Stimulated activated memory B cell treated with anti-CD40 and anti-IgM and Interleukin-4, amounts not matched to agents 10 μg/mL and 1 μg/mL and 100 μg/mL, for 72 hours (primary cell): ENCODE data around the gene PEAK3.

Source experiments
- ATAC-seq: fragments of 150-1000 bp; cut with Tn5 transposase; 2 replicates; pipeline ENCODE4 v1.10.0; 2021
- H3K27ac Mint-ChIP-seq: one replicate; pipeline ENCODE4 v1.8.0; 2022; ENCODE audit warnings: mild to moderate bottlenecking, mixed read lengths
- H3K27me3 Mint-ChIP-seq: one replicate; pipeline ENCODE4 v1.8.0; 2022; ENCODE audit warnings: mixed read lengths
- H3K36me3 Mint-ChIP-seq: one replicate; pipeline ENCODE4 v1.8.0; 2022; ENCODE audit warnings: mixed read lengths
- H3K4me1 Mint-ChIP-seq: one replicate; pipeline ENCODE4 v1.8.0; 2022; ENCODE audit warnings: mixed read lengths
- H3K4me3 Mint-ChIP-seq: one replicate; pipeline ENCODE4 v1.8.0; 2022; ENCODE audit warnings: mild to moderate bottlenecking, moderate library complexity, mixed read lengths
- H3K9me3 Mint-ChIP-seq: one replicate; pipeline ENCODE4 v1.8.0; 2022; ENCODE audit warnings: mixed read lengths

The PEAK3 gene

DNA sequence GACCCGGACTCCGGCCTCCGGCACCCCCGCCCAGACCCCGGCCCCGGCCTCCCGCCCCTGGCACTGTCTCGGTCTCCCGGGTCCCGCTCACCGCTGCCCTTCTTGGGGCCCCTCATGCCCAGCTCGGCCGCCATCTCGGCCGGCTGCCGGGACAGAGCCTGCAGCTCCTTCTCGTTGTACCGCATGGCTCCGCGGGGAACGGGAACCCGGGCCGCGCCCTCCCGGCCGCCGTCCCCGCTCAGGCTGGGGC is 46.0 kb downstream of the PEAK3 start:
- peaks cover 73% of the 10 kb centered on the region for H3K4me1 Mint-ChIP-seq
- H3K27me3 Mint-ChIP-seq: no peaks in the 10 kb centered on the region
- H3K27ac Mint-ChIP-seq: peak overlapping the region; percentile 91
- H3K36me3 Mint-ChIP-seq: peaks cover 46% of the 10 kb centered on the region
- ATAC-seq: no peak
- H3K4me3 Mint-ChIP-seq: peak overlapping the region; percentile 86
- no peaks in the 10 kb centered on the region for H3K9me3 Mint-ChIP-seq

DNA sequence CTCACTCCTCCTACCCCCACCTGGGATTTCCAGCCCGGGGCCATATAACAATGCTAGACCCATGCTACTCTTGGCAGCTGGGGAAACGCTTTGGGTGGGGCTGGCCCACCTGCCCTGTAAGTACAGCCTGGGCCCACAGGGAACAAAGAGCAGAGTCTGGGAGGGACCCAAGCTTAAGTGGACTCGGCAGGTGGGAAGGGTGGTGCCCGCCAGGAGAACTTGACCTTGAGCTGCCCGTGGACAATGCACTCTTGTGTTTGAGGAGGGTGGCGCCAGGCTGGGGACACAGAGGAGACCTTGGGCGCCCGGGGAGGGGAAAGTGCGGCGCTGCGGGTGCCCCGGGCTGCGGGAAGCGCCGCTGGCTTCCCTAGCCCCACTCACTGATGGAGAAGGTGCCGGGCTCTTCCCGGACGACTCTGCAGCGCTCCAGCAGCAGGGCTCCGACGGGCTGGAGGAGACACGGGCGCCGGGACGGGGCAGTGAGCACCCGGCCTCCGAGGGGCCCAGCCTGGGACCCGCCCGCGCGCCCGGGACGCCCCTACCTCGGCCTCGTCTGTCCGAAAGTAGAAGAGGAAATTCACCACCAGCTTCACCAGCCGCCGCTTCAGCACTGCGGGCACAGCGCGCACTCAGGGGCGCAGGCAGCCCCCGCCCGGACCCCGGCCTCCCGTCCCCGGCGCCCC is 46.5 kb downstream of the PEAK3 start:
- Mint-ChIP-seq H3K4me1 (peaks cover 68% of the 10 kb centered on the region), H3K27ac (peak overlapping the region; percentile 91), H3K4me3 (peak overlapping the region; percentile 86), H3K27me3 (no peaks in the 10 kb centered on the region), H3K36me3 (peaks cover 42% of the 10 kb centered on the region), H3K9me3 (no peaks in the 10 kb centered on the region)
- peak; percentile 58 for ATAC-seq

DNA sequence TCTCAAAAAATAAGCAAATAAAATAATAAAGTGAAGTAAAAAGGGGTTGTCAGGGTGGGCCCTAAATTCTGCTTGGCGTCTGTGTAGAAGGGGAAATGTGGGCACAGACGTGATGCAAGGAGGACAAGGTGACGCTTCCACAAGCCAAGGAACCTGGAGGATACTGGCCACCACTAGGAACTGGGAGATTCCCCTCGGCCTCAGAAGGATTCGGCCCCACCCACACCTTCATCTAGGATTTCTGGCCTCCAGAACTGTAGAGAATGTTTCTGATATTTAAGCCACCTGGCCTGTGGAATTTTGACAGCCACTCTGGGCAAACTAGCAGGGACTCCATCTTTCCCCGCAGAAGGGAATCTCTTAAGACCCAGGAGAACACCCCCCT is 47.0 kb downstream of the PEAK3 start:
- H3K27ac Mint-ChIP-seq: peak overlapping the region; percentile 91
- H3K9me3 Mint-ChIP-seq: no peaks in the 10 kb centered on the region
- H3K36me3 Mint-ChIP-seq: peaks cover 41% of the 10 kb centered on the region
- no peak for ATAC-seq
- H3K27me3 Mint-ChIP-seq: no peaks in the 10 kb centered on the region
- peaks cover 63% of the 10 kb centered on the region for H3K4me1 Mint-ChIP-seq
- peak overlapping the region; percentile 86 for H3K4me3 Mint-ChIP-seq

DNA sequence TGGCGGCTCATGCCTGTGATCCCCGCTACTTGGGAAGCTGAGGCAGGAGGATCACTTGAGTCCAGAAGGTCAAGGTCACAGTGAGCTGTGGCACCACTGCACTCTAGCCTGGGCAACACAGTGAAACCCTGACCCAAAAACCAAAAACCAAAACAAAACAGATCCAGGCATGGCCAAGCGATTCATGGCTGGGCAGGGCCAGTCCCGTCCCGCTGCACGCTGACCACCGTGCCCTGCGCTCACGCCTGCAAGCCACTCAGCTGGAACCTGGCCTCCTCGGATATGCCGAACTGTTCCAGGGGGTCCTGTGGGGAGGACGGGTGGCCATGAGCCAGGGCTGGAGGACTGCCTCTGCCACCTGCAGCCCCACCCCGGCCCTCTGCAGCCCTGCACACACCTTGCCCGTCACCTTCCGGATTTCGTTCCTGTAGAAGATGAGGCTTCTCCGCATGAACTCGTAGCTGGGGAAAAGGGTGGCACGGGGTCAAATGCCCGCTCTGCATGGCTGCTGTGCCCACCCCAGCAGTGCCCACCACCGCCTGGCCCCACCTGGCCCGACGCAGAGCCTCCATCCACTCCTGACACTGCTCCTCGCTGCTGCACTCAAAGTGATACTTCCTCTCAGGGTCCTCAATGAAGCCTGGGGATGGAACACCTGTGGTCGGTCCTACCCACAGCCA is 48.2 kb downstream of the PEAK3 start:
- ATAC-seq: no peak

DNA sequence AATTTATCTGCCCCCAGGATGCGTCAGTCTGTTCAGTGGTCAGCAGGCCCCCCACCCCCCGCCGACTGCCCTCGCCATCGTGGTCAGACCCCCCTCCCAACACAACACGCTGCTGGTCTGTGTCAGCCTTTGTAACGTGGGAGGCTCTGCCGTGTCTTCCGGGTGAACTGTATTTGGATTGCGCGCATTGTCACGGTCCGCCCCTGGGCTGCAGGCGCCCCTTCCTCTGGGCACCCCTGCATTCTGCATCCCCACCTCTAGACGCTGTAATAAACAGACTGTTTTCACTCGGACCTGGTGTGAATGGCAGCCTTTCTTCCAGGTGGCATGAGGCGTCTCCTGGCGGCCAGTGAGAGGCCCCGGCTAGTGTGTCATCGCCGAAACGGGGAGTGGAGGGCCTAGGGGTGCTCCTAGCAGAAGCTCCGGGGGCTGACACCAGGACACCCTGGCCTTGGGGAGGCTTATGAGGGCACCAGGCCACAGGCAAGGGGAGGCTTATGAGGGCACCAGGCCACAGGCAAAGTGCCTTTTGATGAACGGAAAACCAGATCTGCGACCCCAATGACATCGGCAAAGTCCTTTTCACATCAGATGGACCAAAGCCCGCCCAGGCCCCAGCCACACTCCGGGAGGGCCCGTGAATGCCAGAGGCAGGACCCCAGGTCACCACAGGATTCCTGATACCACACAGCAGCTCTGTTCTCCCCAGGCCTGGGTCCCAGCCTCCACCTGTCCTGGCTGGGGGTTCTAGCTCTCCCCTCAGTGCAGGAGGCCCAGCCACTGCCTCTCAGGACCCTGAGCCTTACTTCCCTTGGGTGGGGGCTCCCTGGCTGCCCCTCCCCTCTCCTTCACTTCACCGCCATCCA is 49.5 kb downstream of the PEAK3 start:
- H3K4me3 Mint-ChIP-seq: no peak overlapping the region
- H3K36me3 Mint-ChIP-seq: peaks cover 40% of the 10 kb centered on the region
- peak overlapping the region; percentile 44 for H3K27ac Mint-ChIP-seq
- H3K27me3 Mint-ChIP-seq: no peaks in the 10 kb centered on the region
- H3K9me3 Mint-ChIP-seq: no peaks in the 10 kb centered on the region
- peaks cover 60% of the 10 kb centered on the region for H3K4me1 Mint-ChIP-seq
- no peak for ATAC-seq

More for the DNA sequence above, 48.2 kb downstream of the PEAK3 start:
- H3K4me3 Mint-ChIP-seq: peak overlapping the region; percentile 49
- H3K36me3 Mint-ChIP-seq: peaks cover 35% of the 10 kb centered on the region
- no peaks in the 10 kb centered on the region for H3K9me3 Mint-ChIP-seq
- peaks cover 60% of the 10 kb centered on the region for H3K4me1 Mint-ChIP-seq
- peak overlapping the region; percentile 91 for H3K27ac Mint-ChIP-seq
- H3K27me3 Mint-ChIP-seq: no peaks in the 10 kb centered on the region

DNA sequence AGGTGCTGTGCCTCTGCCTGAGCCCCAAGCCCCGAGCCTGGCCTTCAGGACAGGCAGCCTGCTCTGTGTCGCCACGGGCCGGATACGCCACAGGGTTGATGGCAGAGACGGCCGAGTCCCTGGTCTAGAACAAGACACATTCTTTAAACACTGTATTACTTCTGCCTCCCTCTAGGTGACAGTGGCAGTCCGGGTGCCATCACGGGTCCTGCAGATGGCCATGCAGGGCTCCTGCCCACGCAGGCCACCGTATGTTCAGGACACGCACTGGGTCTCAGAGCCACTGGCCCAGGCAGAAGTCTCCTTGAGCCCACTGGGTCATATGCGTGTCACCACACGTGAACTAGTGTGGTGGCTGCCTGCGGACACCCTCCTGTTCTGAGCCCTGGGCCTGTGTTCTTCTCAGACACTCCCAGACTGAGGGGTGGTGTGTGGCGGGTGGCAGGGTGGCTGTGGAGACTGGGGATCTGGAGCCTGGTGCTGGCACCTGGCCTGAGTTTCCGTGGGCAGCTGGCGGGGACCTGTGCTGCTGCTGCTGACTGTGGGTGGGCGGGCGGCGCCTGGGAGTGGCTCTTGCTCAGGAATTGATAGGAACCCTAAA is 50.3 kb downstream of the PEAK3 start:
- Mint-ChIP-seq H3K36me3 (peaks cover 45% of the 10 kb centered on the region), H3K27me3 (no peaks in the 10 kb centered on the region), H3K9me3 (no peaks in the 10 kb centered on the region), H3K4me1 (peaks cover 62% of the 10 kb centered on the region), H3K27ac (no peak overlapping the region), H3K4me3 (no peak overlapping the region)
- ATAC-seq: no peak

DNA sequence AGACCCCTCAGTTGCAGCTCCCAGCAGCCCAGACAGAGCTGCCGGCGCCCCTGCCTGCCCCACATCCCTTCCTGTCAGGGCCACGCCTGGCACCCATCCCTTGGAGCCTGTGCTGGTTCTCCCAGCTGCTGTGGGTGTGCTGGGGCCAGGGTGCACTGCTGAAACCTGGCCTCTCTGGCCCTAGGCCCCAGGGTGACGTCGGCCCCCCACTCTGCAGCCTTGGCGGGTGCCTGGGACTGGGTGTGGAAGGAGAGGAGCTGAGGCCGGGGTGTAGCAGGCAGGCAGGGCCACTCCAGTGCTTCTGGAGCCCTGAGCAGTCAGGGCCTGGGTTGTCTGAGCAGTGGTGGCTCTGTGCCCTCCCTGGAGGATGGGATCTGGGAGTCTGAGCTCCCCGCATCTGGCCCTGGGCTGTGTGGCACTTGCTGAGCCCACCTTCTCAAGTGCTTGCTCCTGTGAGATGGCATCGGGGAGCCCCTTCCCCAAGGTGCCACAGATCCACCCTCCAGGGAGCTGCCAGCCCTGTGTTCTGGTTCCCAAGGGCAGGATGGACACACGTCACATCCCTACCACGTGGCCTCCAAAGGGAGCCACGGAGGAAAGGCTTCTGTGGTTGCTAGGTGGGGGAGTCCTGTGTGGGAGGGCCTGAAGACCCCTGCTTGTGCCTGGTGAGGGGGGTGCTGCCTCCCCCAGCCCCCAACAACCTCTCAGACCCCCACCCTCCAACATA is 51.0 kb downstream of the PEAK3 start:
- no peak overlapping the region for H3K27ac Mint-ChIP-seq
- no peaks in the 10 kb centered on the region for H3K9me3 Mint-ChIP-seq
- H3K36me3 Mint-ChIP-seq: peaks cover 50% of the 10 kb centered on the region
- H3K4me1 Mint-ChIP-seq: peaks cover 63% of the 10 kb centered on the region
- no peak overlapping the region for H3K4me3 Mint-ChIP-seq
- H3K27me3 Mint-ChIP-seq: no peaks in the 10 kb centered on the region
- ATAC-seq: no peak

DNA sequence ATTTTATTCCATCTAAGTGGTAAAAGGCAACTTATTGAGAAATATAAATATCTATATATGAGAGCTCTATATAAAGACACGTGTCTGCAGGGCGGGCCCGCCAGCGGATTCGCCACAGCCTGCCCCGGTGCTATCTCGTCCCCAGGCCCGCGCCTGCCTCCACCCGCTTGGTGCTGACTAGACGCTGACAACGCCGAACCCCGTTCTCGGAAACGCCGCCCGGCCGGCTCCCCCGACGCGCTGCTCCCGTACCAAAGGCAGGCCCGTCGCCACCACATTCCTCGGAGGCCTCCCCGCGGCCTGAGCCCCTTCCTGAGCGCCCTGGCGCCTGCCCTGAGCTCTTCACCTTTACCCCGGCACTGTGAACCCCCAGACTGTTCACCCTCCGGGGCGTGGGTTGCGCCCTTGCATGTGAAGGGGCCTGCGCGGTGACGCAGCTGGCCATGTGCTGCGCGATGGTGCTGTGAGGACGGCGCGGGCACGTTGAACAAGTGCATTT is 51.9 kb downstream of the PEAK3 start:
- Mint-ChIP-seq H3K9me3 (no peaks in the 10 kb centered on the region), H3K4me3 (no peak overlapping the region), H3K4me1 (peaks cover 67% of the 10 kb centered on the region), H3K36me3 (peaks cover 59% of the 10 kb centered on the region), H3K27me3 (no peaks in the 10 kb centered on the region), H3K27ac (no peak overlapping the region)
- no peak for ATAC-seq

DNA sequence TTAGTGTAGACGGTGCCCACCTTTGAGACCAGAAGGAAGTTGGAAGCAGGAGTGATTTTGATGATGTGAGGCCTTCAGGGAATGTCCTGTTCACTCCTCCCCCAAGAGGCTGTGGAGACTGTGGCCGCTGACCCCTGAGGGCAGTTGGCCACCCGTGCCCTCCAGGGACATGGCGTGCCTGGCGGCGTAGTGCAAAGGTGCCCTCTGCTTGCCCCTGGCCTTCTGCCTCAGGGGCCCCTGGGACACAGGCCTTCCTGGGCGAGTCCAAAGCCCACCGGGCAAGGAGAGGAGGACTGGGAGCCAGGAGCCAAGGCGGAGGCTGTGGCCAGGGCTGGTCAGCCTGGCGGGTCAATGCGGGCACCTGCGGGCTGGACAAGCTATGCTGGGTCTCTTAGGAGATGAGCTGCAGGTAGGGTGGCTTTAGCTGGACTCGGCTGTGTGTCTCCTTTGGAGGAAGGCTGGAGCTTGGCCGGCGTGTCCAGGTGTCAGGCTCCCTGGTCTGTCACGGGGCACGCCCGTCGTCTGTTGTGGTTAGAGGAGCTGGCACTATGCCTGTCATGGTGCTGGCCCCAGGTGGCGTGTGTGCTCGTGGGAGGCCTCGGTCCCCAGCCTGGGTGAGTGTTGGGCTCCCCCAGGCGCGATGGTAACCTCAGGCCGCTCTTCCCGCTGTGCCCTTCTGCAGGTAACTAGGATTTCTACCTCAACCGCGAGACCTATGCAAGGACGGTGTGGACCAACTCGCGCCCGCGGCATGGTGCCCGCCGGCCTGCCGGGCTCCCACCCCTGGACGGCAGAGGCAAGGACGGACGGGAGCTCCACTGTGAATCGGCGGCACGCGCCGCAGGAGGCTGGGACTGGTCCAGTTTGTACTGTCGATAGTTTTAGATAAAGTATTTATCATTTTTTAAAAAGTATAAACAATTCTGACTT is 52.6 kb downstream of the PEAK3 start:
- ATAC-seq: no peak
- Mint-ChIP-seq H3K27me3 (no peaks in the 10 kb centered on the region), H3K4me3 (no peak overlapping the region), H3K4me1 (peaks cover 67% of the 10 kb centered on the region), H3K9me3 (no peaks in the 10 kb centered on the region), H3K27ac (peak overlapping the region; percentile 78), H3K36me3 (peaks cover 65% of the 10 kb centered on the region)

DNA sequence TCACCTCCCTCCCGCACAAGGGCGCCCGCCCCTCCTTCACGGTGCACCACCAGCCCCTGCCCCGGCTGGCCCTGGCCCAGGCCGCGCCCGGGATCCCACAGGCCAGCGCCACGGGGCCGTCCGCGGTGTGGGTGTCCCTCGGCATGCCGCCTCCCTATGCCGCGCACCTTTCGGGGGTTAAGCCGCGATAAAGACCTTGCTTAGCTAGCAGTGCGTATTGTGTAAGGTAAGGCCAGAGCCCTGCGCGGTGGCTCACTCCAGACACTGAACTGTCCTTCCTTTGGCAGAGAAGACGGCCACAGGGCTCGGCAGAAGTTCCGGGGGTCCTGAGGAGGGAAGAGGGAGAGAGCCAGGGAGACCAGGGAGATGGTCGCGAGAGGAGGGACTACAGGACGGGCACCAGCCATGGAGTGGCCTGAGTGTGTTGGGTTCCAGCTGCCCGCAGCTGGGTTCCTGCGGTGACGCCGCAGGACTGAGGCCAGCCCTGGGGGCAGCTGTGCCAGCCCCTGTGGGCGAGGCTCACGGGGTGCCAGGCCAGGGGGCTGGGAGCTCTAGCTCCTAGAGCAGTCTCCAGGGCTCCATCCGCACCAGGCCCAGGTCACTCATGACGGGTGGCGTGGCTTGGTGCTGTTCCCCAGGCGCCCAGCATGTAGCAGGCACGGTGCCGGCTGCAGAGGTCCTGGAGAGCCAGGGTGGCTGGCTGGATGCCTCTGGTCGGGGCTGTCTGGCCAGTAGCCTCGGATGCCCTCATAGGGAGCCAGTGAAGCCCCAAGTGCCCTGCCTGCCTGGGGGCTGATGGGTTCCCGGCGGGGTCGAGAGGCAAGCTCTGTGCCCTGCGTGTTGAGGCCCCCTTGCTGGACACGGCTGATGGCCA is 53.6 kb downstream of the PEAK3 start:
- peak overlapping the region; percentile 78 for H3K27ac Mint-ChIP-seq
- H3K4me3 Mint-ChIP-seq: peak overlapping the region; percentile 65
- no peaks in the 10 kb centered on the region for H3K27me3 Mint-ChIP-seq
- peaks cover 63% of the 10 kb centered on the region for H3K36me3 Mint-ChIP-seq
- H3K9me3 Mint-ChIP-seq: no peaks in the 10 kb centered on the region
- ATAC-seq: peak; percentile 5
- peaks cover 67% of the 10 kb centered on the region for H3K4me1 Mint-ChIP-seq

DNA sequence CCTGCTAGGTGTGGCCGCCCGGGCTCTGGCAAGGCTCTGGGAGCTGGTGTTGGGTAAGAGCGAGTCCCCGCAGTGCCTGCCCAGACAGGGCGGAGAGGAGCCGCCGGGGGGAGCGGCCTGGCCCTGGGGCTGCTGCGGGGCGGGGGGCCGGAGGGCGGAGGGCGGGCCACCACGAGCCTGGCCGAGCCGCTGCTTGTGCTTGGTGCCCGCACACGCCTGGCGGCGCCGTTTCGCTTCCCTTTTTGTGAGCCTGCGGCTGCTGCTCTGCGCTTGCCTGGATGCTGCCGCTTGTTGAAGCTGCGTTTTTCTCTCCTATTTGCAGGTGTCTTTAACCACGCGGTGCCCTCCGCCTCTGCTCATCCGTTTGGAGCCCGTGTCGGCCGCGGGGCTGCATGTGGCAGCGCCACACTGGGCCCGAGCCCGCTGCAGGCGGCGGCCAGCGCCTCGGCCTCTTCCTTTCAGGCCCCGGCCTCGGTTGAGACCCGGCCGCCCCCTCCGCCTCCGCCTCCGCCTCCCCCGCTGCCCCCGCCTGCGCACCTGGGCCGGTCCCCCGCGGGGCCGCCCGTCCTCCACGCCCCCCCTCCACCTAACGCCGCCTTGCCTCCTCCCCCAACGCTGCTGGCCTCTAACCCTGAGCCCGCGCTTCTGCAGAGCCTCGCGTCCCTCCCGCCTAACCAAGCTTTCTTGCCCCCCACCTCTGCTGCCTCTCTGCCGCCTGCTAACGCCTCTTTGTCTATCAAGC is 54.4 kb downstream of the PEAK3 start:
- ATAC-seq: peak; percentile 72
- Mint-ChIP-seq H3K4me3 (peak overlapping the region; percentile 65), H3K36me3 (peaks cover 61% of the 10 kb centered on the region), H3K4me1 (peaks cover 66% of the 10 kb centered on the region), H3K27ac (peak overlapping the region; percentile 78), H3K9me3 (no peaks in the 10 kb centered on the region), H3K27me3 (no peaks in the 10 kb centered on the region)

DNA sequence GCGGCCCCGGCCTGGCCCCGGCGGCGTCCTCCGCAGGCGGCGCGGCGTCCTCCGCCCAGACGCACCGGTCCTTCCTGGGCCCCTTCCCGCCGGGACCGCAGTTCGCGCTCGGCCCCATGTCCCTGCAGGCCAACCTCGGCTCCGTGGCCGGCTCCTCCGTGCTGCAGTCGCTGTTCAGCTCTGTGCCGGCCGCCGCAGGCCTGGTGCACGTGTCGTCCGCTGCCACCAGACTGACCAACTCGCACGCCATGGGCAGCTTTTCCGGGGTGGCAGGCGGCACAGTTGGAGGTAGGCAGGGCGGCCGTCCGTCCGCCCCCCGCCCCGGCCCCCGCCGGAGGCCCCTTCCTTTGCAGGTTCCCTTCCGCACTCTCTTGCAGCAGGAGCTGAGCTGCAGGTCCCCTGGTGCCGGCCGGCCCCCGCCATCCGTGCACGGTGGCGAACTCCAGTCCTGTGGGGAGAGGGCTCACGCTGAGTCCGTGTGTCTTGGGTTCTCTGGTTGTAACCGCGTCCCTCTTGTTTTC is 55.1 kb downstream of the PEAK3 start:
- no peak for ATAC-seq
- Mint-ChIP-seq H3K4me1 (peaks cover 68% of the 10 kb centered on the region), H3K27ac (peak overlapping the region; percentile 78), H3K27me3 (no peaks in the 10 kb centered on the region), H3K4me3 (peak overlapping the region; percentile 39), H3K36me3 (peaks cover 62% of the 10 kb centered on the region), H3K9me3 (no peaks in the 10 kb centered on the region)
